GM19438 (cell line): ENCODE data around the gene ALOXE3.
"Not testable (repeated sequence)": the region's sequence is repeated elsewhere in the genome, so short reads cannot be mapped to it uniquely, and the experiment has no call there.

Experiments used
- ATAC-seq: cut with Tn5 transposase; IDR thresholded peaks from one replicate; pipeline ENCODE4 v1.9.1; 2021; ENCODE audit warnings: low read depth; ENCODE audit not compliant: unreplicated experiment

Gene ALOXE3

GRCh38 chr17:8103549-8103948 lies 14.8 kb downstream of the ALOXE3 start:
- no peak for ATAC-seq

GRCh38 chr17:8101721-8102120 lies 16.6 kb downstream of the ALOXE3 start:
- ATAC-seq: no peak

GRCh38 chr17:8100763-8101162 lies 17.6 kb downstream of the ALOXE3 start:
- ATAC-seq: no peak

- no peak for ATAC-seq
These were observed 18.2 kb downstream of the ALOXE3 start for GRCh38 chr17:8100111-8100510.

GRCh38 chr17:8096541-8096940 lies 21.8 kb downstream of the ALOXE3 start:
- ATAC-seq: no peak

GRCh38 chr17:8095361-8095760 lies 23.0 kb downstream of the ALOXE3 start:
- ATAC-seq: no peak

GRCh38 chr17:8091033-8091687 lies 27.2 kb downstream of the ALOXE3 start:
- ATAC-seq: no peak

GRCh38 chr17:8089728-8090127 lies 28.6 kb downstream of the ALOXE3 start:
- no peak for ATAC-seq

GRCh38 chr17:8087952-8088230 lies 30.4 kb downstream of the ALOXE3 start:
- ATAC-seq: no peak

GRCh38 chr17:8087075-8087951 lies 31.0 kb downstream of the ALOXE3 start, which contains the start of gene ALOX12B:
Gene ALOX12B, minus strand, starts transcription at chr17:8087716. Its CDS starts 274 bp downstream, at chr17:8087442.
- no peak for ATAC-seq

GRCh38 chr17:8084250-8084649 lies 34.1 kb downstream of the ALOXE3 start:
- ATAC-seq: no peak

GRCh38 chr17:8082292-8082691 lies 36.0 kb downstream of the ALOXE3 start:
- ATAC-seq: no peak

- no peak for ATAC-seq
These were observed 36.4 kb downstream of the ALOXE3 start for GRCh38 chr17:8081876-8082275.

GRCh38 chr17:8080799-8081219 lies 37.5 kb downstream of the ALOXE3 start:
- no peak for ATAC-seq

GRCh38 chr17:8080208-8080798 lies 38.0 kb downstream of the ALOXE3 start:
- no peak for ATAC-seq

- ATAC-seq: no peak
These were observed 38.8 kb downstream of the ALOXE3 start for GRCh38 chr17:8079291-8080207.

- not testable (repeated sequence) for ATAC-seq
These were observed 40.4 kb downstream of the ALOXE3 start for GRCh38 chr17:8077939-8078338.

GRCh38 chr17:8076502-8077266 lies 41.6 kb downstream of the ALOXE3 start:
- no peak for ATAC-seq

GRCh38 chr17:8075574-8076342 lies 42.6 kb downstream of the ALOXE3 start:
- ATAC-seq: no peak
